Measurements from ENCODE around the gene TAS2R19. TPM values are rescaled to one million over a fixed set of nuclear protein-coding genes. Genes with fewer than 3 reads are reported as not detected.

The TAS2R19 gene
- total RNA-seq, 1 experiment from 2014 or later, result 2.7 TPM

GRCh38 chr12:11026118-11026517, 3.7 kb upstream of the TAS2R19 start:
- no peaks in the 10 kb centered on the region for H3K27me3 Mint-ChIP-seq (ENCODE audit: insufficient read depth, unreplicated experiment)
- H3K36me3 Mint-ChIP-seq (ENCODE audit: insufficient read depth, unreplicated experiment), result peaks cover 6% of the 10 kb centered on the region
- intact Hi-C loops (cut with micrococcal nuclease), result no loop called here
- ChIA-PET POLR2A (interaction anchor here (0.6 kb wide), 1 partner anchor 105 kb away, joined by 3 read pairs; no protein-coding TSS in a partner anchor), CTCF (no interaction called here)
- H3K4me3 Mint-ChIP-seq (ENCODE audit: unreplicated experiment), result no peak overlapping the region
- no peaks in the 10 kb centered on the region for H3K4me1 Mint-ChIP-seq (ENCODE audit: insufficient read depth, unreplicated experiment)
- peaks cover 8% of the 10 kb centered on the region for H3K9me3 Mint-ChIP-seq (ENCODE audit: unreplicated experiment)
- DNase-seq (ENCODE audit: unreplicated experiment), result no peak
- H3K27ac Mint-ChIP-seq (ENCODE audit: low read depth, unreplicated experiment), result no peak overlapping the region
- BruUV-seq (replicated peaks), result no TSS peak
- no peak for TF ChIP-seq CTCF (IDR thresholded peaks at IDR 0.05; ENCODE audit: unreplicated experiment)

GRCh38 chr12:11023387-11023786, 967 bp upstream of the TAS2R19 start:
- no peak for DNase-seq (ENCODE audit: unreplicated experiment)
- Mint-ChIP-seq H3K27ac (ENCODE audit: low read depth, unreplicated experiment) (no peak overlapping the region), H3K4me1 (ENCODE audit: insufficient read depth, unreplicated experiment) (no peaks in the 10 kb centered on the region), H3K4me3 (ENCODE audit: unreplicated experiment) (no peak overlapping the region), H3K36me3 (ENCODE audit: insufficient read depth, unreplicated experiment) (no peaks in the 10 kb centered on the region), H3K27me3 (ENCODE audit: insufficient read depth, unreplicated experiment) (no peaks in the 10 kb centered on the region), H3K9me3 (ENCODE audit: unreplicated experiment) (peaks cover 8% of the 10 kb centered on the region)
- ChIA-PET POLR2A (interaction anchor here (0.6 kb wide), 1 partner anchor 1115 kb away, joined by 4 read pairs; no protein-coding TSS in a partner anchor), CTCF (interaction anchor here (1.1 kb wide), 1 partner anchor 10 kb away, joined by 3 read pairs; no protein-coding TSS in a partner anchor)
- BruUV-seq (replicated peaks), result no TSS peak
- intact Hi-C loops (cut with micrococcal nuclease), result no loop called here
- no peak for TF ChIP-seq CTCF (IDR thresholded peaks at IDR 0.05; ENCODE audit: unreplicated experiment)

GRCh38 chr12:11016937-11017336, 5.5 kb downstream of the TAS2R19 start:
- Mint-ChIP-seq H3K27me3 (ENCODE audit: insufficient read depth, unreplicated experiment) (no peaks in the 10 kb centered on the region), H3K4me3 (ENCODE audit: unreplicated experiment) (no peak overlapping the region), H3K36me3 (ENCODE audit: insufficient read depth, unreplicated experiment) (peaks cover 19% of the 10 kb centered on the region), H3K27ac (ENCODE audit: low read depth, unreplicated experiment) (no peak overlapping the region), H3K9me3 (ENCODE audit: unreplicated experiment) (no peaks in the 10 kb centered on the region), H3K4me1 (ENCODE audit: insufficient read depth, unreplicated experiment) (no peaks in the 10 kb centered on the region)
- POLR2A ChIA-PET, result no interaction called here
- TF ChIP-seq CTCF (IDR thresholded peaks at IDR 0.05; ENCODE audit: unreplicated experiment), result no peak
- no peak for DNase-seq (ENCODE audit: unreplicated experiment)
- no TSS peak for BruUV-seq (replicated peaks)
- intact Hi-C loops (cut with micrococcal nuclease), result no loop called here
- CTCF ChIA-PET, result no interaction called here

GRCh38 chr12:11015775-11016430, 6.5 kb downstream of the TAS2R19 start:
- Mint-ChIP-seq H3K27ac (ENCODE audit: low read depth, unreplicated experiment) (no peak overlapping the region), H3K4me3 (ENCODE audit: unreplicated experiment) (no peak overlapping the region)
- no TSS peak for BruUV-seq (replicated peaks)

More at GRCh38 chr12:11015775-11016430, 6.5 kb downstream of the TAS2R19 start:
- DNase-seq (ENCODE audit: unreplicated experiment), result no peak
- TF ChIP-seq CTCF (IDR thresholded peaks at IDR 0.05; ENCODE audit: unreplicated experiment), result no peak
- H3K27me3 Mint-ChIP-seq (ENCODE audit: insufficient read depth, unreplicated experiment), result no peaks in the 10 kb centered on the region
- intact Hi-C loops (cut with micrococcal nuclease), result loop anchor here (1.0 kb wide), 1 partner anchor 54 kb away; no protein-coding TSS in a partner anchor
- H3K36me3 Mint-ChIP-seq (ENCODE audit: insufficient read depth, unreplicated experiment), result peaks cover 19% of the 10 kb centered on the region
- H3K4me1 Mint-ChIP-seq (ENCODE audit: insufficient read depth, unreplicated experiment), result no peaks in the 10 kb centered on the region
- no peaks in the 10 kb centered on the region for H3K9me3 Mint-ChIP-seq (ENCODE audit: unreplicated experiment)
- ChIA-PET CTCF (no interaction called here), POLR2A (no interaction called here)

All from MCF 10A (cell line).